ENCODE measurements around the gene SNRNP40.

DNA sequence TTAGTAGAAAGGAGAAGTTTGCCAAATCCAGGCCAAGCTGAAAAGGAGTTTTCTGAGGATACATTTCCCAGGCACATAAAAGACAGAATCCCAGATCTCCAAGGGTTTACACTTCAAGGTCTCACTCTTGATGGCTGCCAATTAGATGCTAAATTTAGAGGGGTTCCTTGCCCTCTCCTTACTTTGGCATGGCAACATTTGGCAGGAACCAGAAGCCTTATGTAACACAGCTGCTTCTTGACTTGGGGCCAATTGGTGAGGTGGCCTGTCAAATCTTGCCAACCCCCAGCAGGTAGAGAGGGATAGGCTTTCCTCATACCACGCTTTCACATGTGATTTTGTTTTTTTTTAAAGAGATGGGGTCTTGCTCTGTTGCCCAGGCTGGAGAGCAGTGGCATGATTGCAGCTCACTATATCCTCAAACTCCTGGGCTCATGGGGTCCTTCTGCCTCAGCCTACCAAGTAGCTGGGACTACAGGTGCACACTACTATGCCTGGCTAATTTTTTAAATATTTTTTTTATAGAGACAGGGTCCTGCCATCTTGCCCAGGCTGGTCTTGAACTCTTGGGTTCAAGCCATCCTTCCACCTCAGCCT is 31.7 kb downstream of the SNRNP40 start:
- TF ChIP-seq EP300 (IDR thresholded peaks at IDR 0.05; ENCODE audit: borderline replicate concordance) (no peak), NFIC (IDR thresholded peaks at IDR 0.05) (no peak), RAD21 (IDR thresholded peaks at IDR 0.05; ENCODE audit: low read depth) (no peak)

Data from Ishikawa (cell line).